HepG2 (cell line): Measurements from ENCODE around the gene LRRC40. TPM values are rescaled to one million over a fixed set of nuclear protein-coding genes. Genes with fewer than 3 reads are reported as not detected.

ENCODE experiments used
- DRAP1 ChIP-seq: IDR thresholded peaks from 2 replicates; pipeline ENCODE4 v1.6.1; 2016; ENCODE audit warnings: missing genetic modification reagents, missing compliant biosample characterization
- HIVEP1 ChIP-seq: sonication (generic); formaldehyde crosslinking; IDR thresholded peaks from 2 replicates; pipeline ENCODE4 v1.4.0; 2020; ENCODE audit warnings: mild to moderate bottlenecking, missing genetic modification reagents
- MAZ ChIP-seq, 2 experiments: sonication (generic) in 1 of 2; formaldehyde crosslinking in 1 of 2; IDR thresholded peaks; 2 replicates each; pipeline versions ENCODE4 v1.5.0 to v1.6.1; 2012 to 2020; ENCODE audit warnings: low read depth in 2 of 2, mild to moderate bottlenecking in 2 of 2, borderline replicate concordance in 1 of 2, improper control_type of control experiment in 1 of 2, low read length in 1 of 2, missing genetic modification reagents in 1 of 2, moderate library complexity in 1 of 2
- MXI1 ChIP-seq: IDR thresholded peaks from 3 replicates; pipeline ENCODE4 v1.6.1; 2012; ENCODE audit warnings: low read depth, low read length, inconsistent platforms, borderline replicate concordance
- RBM39 ChIP-seq: fragments of 200-400 bp; formaldehyde crosslinking; IDR thresholded peaks from one replicate; pipeline ENCODE4 v1.6.1; 2018; ENCODE audit warnings: antibody characterized with exemption, mild to moderate bottlenecking, low read depth, low read length; ENCODE audit not compliant: poor library complexity, severe bottlenecking
- RELA ChIP-seq: sonication (generic); formaldehyde crosslinking; IDR thresholded peaks from 2 replicates; pipeline ENCODE4 v1.4.0; 2020; ENCODE audit warnings: missing genetic modification reagents
- RFX3 ChIP-seq: IDR thresholded peaks from 2 replicates; pipeline ENCODE4 v1.6.1; 2016; ENCODE audit warnings: missing biosample characterization, missing genetic modification reagents
- SOX13 ChIP-seq, 3 experiments: fragments of 450-650 bp in 1 of 3; sonication (generic) in 1 of 3; formaldehyde crosslinking in 1 of 3; IDR thresholded peaks in 2 of 3; conservative IDR thresholded peaks in 1 of 3; 2 replicates each; pipeline versions ENCODE4 v1.5.0 to v1.6.1; 2016 to 2020; ENCODE audit warnings: antibody characterized with exemption in 1 of 3, mild to moderate bottlenecking in 1 of 3, missing compliant biosample characterization in 1 of 3, missing genetic modification reagents in 1 of 3, moderate library complexity in 1 of 3
- TFDP2 ChIP-seq: sonication (generic); formaldehyde crosslinking; IDR thresholded peaks from 2 replicates; pipeline ENCODE4 v1.4.0; 2020; ENCODE audit warnings: missing genetic modification reagents
- ZMYM2 ChIP-seq: sonication (generic); formaldehyde crosslinking; IDR thresholded peaks from 2 replicates; pipeline ENCODE4 v1.8.0; 2022; ENCODE audit warnings: mild to moderate bottlenecking, missing genetic modification reagents
- ZNF232 ChIP-seq: sonication (generic); formaldehyde crosslinking; IDR thresholded peaks from 2 replicates; pipeline ENCODE4 v1.4.0; 2020; ENCODE audit warnings: missing genetic modification reagents, borderline replicate concordance
- ZNF749 ChIP-seq: sonication (generic); formaldehyde crosslinking; IDR thresholded peaks from 2 replicates; pipeline ENCODE4 v1.8.0; 2022; ENCODE audit warnings: mild to moderate bottlenecking, missing genetic modification reagents, moderate library complexity, borderline replicate concordance
- ZNF816 ChIP-seq: sonication (generic); formaldehyde crosslinking; IDR thresholded peaks from 2 replicates; pipeline ENCODE4 v1.8.0; 2022; ENCODE audit warnings: missing genetic modification reagents, mild to moderate bottlenecking, borderline replicate concordance
- polyA plus RNA-seq, 8 experiments: library from polyadenylated mRNA; depleted of rRNA in 3 of 8; stranded (reverse) in 7 of 8; unstranded in 1 of 8; fragments of >200 nt; fragmentation: Illumina TruSeq in 4 of 8; extraction: Trizol in 4 of 8; gene quantifications; 2 replicates each; pipeline versions ENCODE4 v1.2.1 to v1.2.3, GENCODE V29; 2011 to 2016; ENCODE audit warnings: low read depth in 4 of 8, missing spikeins in 1 of 8, mixed read lengths in 1 of 8; ENCODE audit not compliant: insufficient read depth in 1 of 8
- total RNA-seq, 5 experiments: library from RNA; depleted of rRNA; stranded (reverse); fragments of >200 nt; fragmentation: Illumina TruSeq; extraction: Trizol; gene quantifications; 2 replicates each; pipeline ENCODE4 v1.2.3, GENCODE V29; 2016; ENCODE audit warnings: low read depth in 1 of 5
- TF ChIP-seq, protein P1 (sequence below): sonication (generic); formaldehyde crosslinking; IDR thresholded peaks from 2 replicates; pipeline ENCODE4 v1.4.0; 2020; ENCODE audit warnings: mild to moderate bottlenecking, missing genetic modification reagents, borderline replicate concordance
- TF ChIP-seq, protein P2 (sequence below): sonication (generic); formaldehyde crosslinking; IDR thresholded peaks from 2 replicates; pipeline ENCODE4 v1.5.1; 2020; ENCODE audit warnings: mild to moderate bottlenecking, missing genetic modification reagents, borderline replicate concordance
- TF ChIP-seq, protein P3 (sequence below): sonication (generic); formaldehyde crosslinking; IDR thresholded peaks from 2 replicates; pipeline ENCODE4 v1.5.1; 2020; ENCODE audit warnings: mild to moderate bottlenecking, moderate library complexity, missing genetic modification reagents

The LRRC40 gene
- total and polyA plus RNA-seq, 2 of the 13 experiments (the other 11 are each of a cell fraction or from before 2014, with no cell fraction given), result 10.3 to 32.7 TPM

DNA sequence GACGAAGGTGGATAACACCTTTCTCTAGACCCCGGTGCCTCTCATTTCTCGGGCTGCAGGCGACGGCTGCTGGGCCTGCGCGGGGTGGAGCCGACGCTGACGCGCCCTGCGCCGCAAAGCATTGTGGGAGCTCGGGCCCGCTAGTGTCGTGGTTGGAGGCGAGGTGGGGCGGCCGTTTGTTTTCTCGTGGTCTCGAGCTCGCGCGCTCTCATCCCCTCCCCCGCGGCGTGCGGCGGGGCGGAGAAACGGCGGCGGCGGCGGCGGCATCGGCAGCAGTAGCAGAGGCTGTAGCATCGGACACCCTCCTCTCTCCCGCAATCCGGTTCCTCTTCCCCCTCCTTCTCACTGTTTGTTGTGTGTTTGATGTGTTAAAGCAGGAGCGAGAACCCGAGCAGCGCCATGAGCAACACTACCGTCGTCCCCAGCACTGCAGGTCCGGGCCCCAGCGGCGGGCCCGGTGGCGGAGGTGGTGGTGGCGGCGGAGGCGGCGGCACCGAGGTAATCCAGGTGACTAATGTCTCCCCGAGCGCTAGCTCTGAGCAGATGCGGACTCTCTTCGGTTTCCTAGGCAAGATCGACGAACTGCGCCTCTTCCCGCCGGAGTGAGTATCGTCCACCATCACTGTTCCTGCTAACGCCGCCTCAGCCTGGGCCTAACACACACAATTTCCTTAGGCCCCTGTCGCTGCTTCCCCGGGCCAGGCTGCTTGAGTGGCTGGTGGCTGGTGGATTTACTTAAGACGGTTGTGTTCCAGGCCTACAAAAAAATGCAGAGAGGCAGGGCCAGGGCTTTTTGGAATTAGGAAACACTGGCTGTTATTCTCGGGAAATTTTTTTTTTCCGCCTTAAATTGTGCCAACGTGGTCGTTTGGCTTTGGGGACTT is 16.1 kb upstream of the LRRC40 start, which contains the start of gene SRSF11 (continued):
- TF ChIP-seq, protein P1, sequence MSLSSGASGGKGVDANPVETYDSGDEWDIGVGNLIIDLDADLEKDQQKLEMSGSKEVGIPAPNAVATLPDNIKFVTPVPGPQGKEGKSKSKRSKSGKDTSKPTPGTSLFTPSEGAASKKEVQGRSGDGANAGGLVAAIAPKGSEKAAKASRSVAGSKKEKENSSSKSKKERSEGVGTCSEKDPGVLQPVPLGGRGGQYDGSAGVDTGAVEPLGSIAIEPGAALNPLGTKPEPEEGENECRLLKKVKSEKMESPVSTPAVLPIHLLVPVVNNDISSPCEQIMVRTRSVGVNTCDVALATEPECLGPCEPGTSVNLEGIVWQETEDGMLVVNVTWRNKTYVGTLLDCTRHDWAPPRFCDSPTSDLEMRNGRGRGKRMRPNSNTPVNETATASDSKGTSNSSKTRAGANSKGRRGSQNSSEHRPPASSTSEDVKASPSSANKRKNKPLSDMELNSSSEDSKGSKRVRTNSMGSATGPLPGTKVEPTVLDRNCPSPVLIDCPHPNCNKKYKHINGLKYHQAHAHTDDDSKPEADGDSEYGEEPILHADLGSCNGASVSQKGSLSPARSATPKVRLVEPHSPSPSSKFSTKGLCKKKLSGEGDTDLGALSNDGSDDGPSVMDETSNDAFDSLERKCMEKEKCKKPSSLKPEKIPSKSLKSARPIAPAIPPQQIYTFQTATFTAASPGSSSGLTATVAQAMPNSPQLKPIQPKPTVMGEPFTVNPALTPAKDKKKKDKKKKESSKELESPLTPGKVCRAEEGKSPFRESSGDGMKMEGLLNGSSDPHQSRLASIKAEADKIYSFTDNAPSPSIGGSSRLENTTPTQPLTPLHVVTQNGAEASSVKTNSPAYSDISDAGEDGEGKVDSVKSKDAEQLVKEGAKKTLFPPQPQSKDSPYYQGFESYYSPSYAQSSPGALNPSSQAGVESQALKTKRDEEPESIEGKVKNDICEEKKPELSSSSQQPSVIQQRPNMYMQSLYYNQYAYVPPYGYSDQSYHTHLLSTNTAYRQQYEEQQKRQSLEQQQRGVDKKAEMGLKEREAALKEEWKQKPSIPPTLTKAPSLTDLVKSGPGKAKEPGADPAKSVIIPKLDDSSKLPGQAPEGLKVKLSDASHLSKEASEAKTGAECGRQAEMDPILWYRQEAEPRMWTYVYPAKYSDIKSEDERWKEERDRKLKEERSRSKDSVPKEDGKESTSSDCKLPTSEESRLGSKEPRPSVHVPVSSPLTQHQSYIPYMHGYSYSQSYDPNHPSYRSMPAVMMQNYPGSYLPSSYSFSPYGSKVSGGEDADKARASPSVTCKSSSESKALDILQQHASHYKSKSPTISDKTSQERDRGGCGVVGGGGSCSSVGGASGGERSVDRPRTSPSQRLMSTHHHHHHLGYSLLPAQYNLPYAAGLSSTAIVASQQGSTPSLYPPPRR, result peak; percentile 33; the same call in 1 of the 2 replicates
- TF ChIP-seq, protein P2, sequence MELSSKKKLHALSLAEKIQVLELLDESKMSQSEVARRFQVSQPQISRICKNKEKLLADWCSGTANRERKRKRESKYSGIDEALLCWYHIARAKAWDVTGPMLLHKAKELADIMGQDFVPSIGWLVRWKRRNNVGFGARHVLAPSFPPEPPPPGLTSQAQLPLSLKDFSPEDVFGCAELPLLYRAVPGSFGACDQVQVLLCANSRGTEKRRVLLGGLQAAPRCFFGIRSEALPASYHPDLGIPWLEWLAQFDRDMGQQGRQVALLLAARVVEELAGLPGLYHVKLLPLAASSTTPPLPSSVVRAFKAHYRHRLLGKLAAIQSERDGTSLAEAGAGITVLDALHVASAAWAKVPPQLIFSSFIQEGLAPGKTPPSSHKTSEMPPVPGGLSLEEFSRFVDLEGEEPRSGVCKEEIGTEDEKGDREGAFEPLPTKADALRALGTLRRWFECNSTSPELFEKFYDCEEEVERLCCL (CRISPR knock-in tag), result peak; percentile 60; the same call in 1 of the 2 replicates
- peak; percentile 65; the same call in 1 of the 2 replicates for TF ChIP-seq DRAP1 (CRISPR knock-in tag)
- no peak for TF ChIP-seq RELA (CRISPR knock-in tag)
- 0 out of 2 replicates have a peak, but pooled peaks have one; percentile 19 for TF ChIP-seq ZNF232
- TF ChIP-seq ZNF749 (CRISPR knock-in tag), result peak; percentile 67; the same call in 1 of the 2 replicates
- peak; percentile 99 for TF ChIP-seq RBM39
- TF ChIP-seq TFDP2 (CRISPR knock-in tag), result peak; percentile 82
- TF ChIP-seq, protein P3, sequence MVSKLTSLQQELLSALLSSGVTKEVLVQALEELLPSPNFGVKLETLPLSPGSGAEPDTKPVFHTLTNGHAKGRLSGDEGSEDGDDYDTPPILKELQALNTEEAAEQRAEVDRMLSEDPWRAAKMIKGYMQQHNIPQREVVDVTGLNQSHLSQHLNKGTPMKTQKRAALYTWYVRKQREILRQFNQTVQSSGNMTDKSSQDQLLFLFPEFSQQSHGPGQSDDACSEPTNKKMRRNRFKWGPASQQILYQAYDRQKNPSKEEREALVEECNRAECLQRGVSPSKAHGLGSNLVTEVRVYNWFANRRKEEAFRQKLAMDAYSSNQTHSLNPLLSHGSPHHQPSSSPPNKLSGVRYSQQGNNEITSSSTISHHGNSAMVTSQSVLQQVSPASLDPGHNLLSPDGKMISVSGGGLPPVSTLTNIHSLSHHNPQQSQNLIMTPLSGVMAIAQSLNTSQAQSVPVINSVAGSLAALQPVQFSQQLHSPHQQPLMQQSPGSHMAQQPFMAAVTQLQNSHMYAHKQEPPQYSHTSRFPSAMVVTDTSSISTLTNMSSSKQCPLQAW (CRISPR knock-in tag), result peak; percentile 83
- peak; percentile 90; the same call in 1 of the 3 replicates for TF ChIP-seq MXI1
- TF ChIP-seq ZNF816, result peak; percentile 93; the same call in 1 of the 2 replicates
- TF ChIP-seq MAZ (IDR thresholded peaks at IDR 0.05; ENCODE audit: borderline replicate concordance, low read depth, low read length), result peak; percentile 62; the same call in 1 of the 2 replicates
- peak; percentile 76; the same call in 1 of the 2 replicates for TF ChIP-seq MAZ (CRISPR knock-in tag; IDR thresholded peaks at IDR 0.05; ENCODE audit: low read depth)
- no peak for TF ChIP-seq HIVEP1 (CRISPR knock-in tag)
- TF ChIP-seq ZMYM2 (CRISPR knock-in tag), result no peak
- no peak for TF ChIP-seq RFX3 (CRISPR knock-in tag)
- TF ChIP-seq SOX13 (IDR thresholded peaks at IDR 0.05), result no peak
- TF ChIP-seq SOX13 (CRISPR knock-in tag; conservative IDR thresholded peaks at IDR 0.05 in 1 of 2, IDR thresholded peaks at IDR 0.05 in 1 of 2), result peak in 1 of 2 experiments; percentile 20; a peak in 1 of 4 replicates
